Erythroblast (primary cell): Measurements from ENCODE around the gene ADRB1.

Experiments used
- DNase-seq, 2 experiments: peaks; one replicate each; lab custom pipeline; 2025; lab: John Stamatoyannopoulos, UW
- GATA1 ChIP-seq: IDR thresholded peaks from 2 replicates; pipeline ENCODE4 v1.6.1; 2011; ENCODE audit warnings: low read depth, mild to moderate bottlenecking, control low read depth, low read length, moderate library complexity
- POLR2A ChIP-seq: IDR thresholded peaks from 2 replicates; pipeline ENCODE4 v1.6.1; 2011; ENCODE audit warnings: mild to moderate bottlenecking, low read length

The ADRB1 gene

GRCh38 chr10:114019226-114019625 lies 24.4 kb upstream of the ADRB1 start:
- no peak for DNase-seq
- TF ChIP-seq POLR2A = no peak
- no peak for TF ChIP-seq GATA1

GRCh38 chr10:114021154-114021553 lies 22.5 kb upstream of the ADRB1 start:
- no peak for DNase-seq
- TF ChIP-seq POLR2A = no peak

GRCh38 chr10:114021717-114022680 lies 21.7 kb upstream of the ADRB1 start:
- TF ChIP-seq POLR2A = no peak
- no peak for DNase-seq

- TF ChIP-seq POLR2A (no peak), GATA1 (no peak)
- DNase-seq = no peak
These were observed 20.7 kb upstream of the ADRB1 start for GRCh38 chr10:114022766-114023597.

GRCh38 chr10:114024876-114025610 lies 18.6 kb upstream of the ADRB1 start:
- TF ChIP-seq POLR2A (no peak), GATA1 (no peak)
- DNase-seq = no peak

GRCh38 chr10:114025611-114026130 lies 18.0 kb upstream of the ADRB1 start:
- TF ChIP-seq POLR2A = no peak
- TF ChIP-seq GATA1 = no peak

GRCh38 chr10:114026189-114027040 lies 17.3 kb upstream of the ADRB1 start:
- TF ChIP-seq GATA1 (no peak), POLR2A (no peak)
- DNase-seq = no peak

More at GRCh38 chr10:114025611-114026130, 18.0 kb upstream of the ADRB1 start:
- no peak for DNase-seq

GRCh38 chr10:114027041-114027394 lies 16.6 kb upstream of the ADRB1 start:
- no peak for DNase-seq
- TF ChIP-seq GATA1 = no peak
- no peak for TF ChIP-seq POLR2A

GRCh38 chr10:114027951-114028350 lies 15.7 kb upstream of the ADRB1 start:
- DNase-seq = no peak
- no peak for TF ChIP-seq GATA1
- TF ChIP-seq POLR2A = no peak

- TF ChIP-seq GATA1 (no peak), POLR2A (no peak)
These were observed 15.2 kb upstream of the ADRB1 start for GRCh38 chr10:114028425-114028824.

GRCh38 chr10:114029655-114030054 lies 14.0 kb upstream of the ADRB1 start:
- no peak for DNase-seq
- TF ChIP-seq POLR2A = no peak
- TF ChIP-seq GATA1 = no peak

More at GRCh38 chr10:114028425-114028824, 15.2 kb upstream of the ADRB1 start:
- DNase-seq = no peak

GRCh38 chr10:114030140-114030539 lies 13.5 kb upstream of the ADRB1 start:
- DNase-seq = no peak
- TF ChIP-seq GATA1 = no peak
- no peak for TF ChIP-seq POLR2A
